HG02885 (cell line): ENCODE results near the gene ST7L.
A peak's percentile ranks its signal among the peaks of the same experiment; 100 is the strongest.

Experiments used
- ATAC-seq: cut with Tn5 transposase; IDR thresholded peaks from one replicate; pipeline ENCODE4 v1.9.1; 2021; ENCODE audit warnings: mild to moderate bottlenecking; ENCODE audit not compliant: unreplicated experiment, poor library complexity

Gene ST7L

GRCh38 chr1:112520166-112520565 is 98.8 kb downstream of the ST7L start:
- no peak for ATAC-seq

GRCh38 chr1:112518186-112518585 is 100.8 kb downstream of the ST7L start:
- no peak for ATAC-seq

GRCh38 chr1:112517646-112518045 is 101.3 kb downstream of the ST7L start:
- ATAC-seq, result no peak

DNA sequence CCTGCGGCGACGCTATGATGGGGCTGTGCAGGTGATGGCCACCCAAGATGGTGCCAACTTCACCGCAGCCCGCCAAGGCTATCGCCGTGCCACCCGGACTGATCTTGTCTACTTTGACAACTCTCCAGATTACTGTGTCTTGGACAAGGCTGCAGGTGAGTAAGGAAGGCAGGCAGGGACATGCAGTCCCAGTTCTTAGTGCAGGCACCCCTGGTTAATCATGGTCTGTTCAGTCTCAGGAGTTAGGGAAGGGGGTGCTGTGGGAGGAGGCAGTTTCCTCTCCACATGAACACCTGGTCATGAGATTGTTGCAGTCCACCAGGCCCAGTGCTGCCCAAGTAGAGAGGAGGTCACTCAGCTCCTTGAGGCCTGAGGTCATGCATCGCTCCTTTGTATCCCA is 101.7 kb downstream of the ST7L start:
- ATAC-seq, result no peak

- no peak for ATAC-seq
These were observed 102.8 kb downstream of the ST7L start for GRCh38 chr1:112516141-112516540.

DNA sequence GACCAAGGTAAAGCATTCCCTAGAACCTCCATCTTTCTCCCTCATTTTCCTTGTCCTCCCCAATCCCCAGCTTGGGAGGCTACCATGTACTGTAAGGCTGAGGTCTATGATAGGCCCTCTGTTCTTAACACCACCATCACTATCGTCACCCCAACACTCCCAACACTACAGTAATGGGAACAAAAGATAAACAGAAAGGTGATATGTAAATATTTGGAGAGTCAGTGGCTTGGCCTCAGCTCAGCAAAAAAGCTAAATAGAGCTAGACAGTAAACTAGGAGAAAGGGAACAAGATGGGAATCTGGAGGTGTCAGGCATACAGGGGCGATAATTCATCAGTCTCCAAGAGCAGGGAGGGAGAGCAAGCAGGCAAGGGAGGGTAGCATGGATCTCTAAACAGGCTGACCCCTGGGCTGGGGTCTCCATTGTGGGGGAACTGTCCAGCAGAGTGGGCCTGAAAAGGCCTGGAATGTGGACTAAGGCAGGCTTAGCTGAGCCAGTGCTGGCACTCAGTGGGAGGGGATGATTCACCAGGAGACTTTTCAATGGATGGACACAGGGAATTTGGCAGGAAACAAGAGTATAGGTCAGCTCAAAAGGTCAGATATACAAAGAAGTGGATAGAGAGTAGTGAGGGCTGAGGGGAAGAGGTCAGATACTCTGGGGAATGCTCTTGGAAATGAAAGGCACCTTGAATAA is 103.5 kb downstream of the ST7L start:
- no peak for ATAC-seq

DNA sequence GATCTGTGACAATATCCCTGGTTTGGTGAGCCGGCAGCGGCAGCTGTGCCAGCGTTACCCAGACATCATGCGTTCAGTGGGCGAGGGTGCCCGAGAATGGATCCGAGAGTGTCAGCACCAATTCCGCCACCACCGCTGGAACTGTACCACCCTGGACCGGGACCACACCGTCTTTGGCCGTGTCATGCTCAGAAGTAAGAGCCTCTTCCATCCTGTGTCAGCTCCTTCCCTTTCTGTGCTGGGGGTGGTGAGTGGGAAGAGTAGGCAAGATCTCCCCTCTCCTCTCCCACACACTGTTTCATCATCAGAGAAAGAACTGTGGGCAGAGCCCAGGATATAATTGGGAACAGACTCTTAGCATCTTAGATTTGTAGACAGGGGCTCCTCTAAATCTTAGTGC is 104.0 kb downstream of the ST7L start:
- no peak for ATAC-seq

DNA sequence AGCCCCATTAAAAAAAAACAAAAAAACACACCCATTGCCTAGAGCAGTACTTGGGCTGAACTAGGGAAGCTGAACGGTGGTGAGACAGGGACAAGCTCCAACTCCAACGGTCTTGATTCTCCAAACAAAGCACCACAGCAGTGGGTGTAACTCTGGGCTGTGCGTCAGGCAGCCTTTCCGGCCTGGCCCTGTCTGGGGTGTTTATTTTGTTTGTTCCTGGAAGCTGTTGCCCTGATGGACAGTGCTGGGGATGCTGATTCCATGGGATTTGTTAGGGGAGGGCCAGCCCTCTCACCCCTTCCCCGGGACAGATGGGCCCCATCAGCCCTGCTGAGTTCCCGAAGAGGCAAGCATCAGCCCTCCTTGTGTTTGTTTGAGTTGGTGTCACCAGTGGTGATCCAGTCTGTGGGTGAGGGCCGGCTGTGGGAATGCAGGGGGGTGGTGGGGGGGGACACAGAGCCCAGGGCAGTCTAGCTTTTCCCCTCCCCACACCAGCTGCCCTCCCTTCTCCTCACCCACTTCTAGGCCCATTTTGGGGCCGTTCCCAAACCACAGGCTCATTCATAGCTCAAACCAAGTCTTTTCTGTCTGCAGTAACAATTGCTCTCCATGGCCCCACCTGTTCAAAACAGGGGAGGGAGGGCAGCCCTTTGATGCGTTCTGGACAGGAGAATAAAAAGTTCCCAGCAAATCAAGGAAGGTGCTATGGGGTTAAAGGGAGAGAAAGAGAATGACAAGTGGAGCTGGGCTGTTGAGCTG is 105.7 kb downstream of the ST7L start:
- ATAC-seq, result no peak

- ATAC-seq, result no peak
These were observed 107.0 kb downstream of the ST7L start for GRCh38 chr1:112511897-112512296.

GRCh38 chr1:112510340-112510739 is 108.6 kb downstream of the ST7L start:
- no peak for ATAC-seq

GRCh38 chr1:112509660-112510178 is 109.2 kb downstream of the ST7L start:
- ATAC-seq, result no peak

DNA sequence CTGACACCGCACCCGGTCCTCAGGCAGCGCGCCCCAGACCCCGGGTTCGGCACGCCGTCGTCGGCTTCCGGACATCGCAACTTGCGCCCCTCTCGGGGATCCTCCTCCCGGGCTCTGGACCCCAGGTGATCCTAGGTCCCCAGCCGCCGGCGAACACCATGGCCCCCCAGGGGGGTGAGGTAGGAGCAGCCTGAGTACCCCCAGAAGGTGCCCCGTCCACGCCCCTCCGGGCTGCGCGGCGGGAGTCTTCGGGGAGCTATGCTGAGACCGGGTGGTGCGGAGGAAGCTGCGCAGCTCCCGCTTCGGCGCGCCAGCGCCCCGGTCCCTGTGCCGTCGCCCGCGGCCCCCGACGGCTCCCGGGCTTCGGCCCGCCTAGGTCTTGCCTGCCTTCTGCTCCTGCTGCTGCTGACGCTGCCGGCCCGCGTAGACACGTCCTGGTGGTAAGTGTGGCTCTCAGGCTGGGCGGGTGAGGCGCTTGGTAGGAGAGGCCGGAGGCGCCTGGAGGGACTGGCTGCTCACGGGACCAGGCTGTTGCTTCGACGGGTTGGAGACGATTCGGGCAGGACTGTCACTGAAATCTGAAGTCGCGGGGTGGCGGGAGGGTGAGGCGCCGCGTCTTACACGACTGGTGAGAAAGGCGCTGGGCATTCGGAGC is 109.8 kb downstream of the ST7L start:
- peak; percentile 26 for ATAC-seq

DNA sequence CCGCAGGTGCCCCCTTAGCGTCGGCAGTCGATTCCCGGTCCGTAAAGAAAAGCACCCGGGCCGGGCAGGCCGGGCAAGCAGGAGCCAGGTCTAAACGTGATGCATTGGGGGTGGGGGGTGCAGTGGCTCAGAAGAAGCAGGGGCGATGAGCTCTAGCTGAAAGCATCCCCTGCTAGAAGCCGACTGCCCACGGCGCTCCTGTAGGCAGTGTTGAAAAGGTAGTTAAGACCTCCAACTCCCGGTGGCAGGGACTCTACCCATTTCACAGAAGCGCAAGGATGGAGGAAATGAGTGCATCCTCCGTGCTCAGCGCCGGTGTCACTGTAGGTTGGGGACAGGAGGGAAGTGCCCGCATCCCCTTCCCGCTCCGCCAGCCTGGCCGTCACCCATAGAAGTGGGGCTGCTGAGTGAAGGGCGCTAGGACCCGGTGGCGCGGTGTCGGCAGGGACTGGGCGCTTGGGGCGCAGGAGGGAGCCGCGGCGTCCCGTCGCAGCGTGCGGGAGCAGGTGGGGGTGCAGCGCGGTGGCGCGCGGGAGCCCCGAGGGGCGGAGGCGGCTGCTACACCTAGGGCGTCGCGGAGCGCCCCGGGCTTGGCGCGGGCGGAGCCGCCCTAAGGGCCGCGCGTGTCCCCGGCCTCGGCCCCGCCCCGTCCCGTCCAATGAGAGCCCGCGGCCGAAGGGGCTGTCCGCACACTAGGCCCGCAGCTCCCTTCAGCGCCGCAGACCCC is 110.5 kb downstream of the ST7L start, which contains the start of gene WNT2B:
TSS of gene WNT2B (plus strand) at position 688 of the 727 bp plus-strand sequence. CDS start 298 bp downstream, outside the sequence.
- peak; percentile 63 for ATAC-seq

DNA sequence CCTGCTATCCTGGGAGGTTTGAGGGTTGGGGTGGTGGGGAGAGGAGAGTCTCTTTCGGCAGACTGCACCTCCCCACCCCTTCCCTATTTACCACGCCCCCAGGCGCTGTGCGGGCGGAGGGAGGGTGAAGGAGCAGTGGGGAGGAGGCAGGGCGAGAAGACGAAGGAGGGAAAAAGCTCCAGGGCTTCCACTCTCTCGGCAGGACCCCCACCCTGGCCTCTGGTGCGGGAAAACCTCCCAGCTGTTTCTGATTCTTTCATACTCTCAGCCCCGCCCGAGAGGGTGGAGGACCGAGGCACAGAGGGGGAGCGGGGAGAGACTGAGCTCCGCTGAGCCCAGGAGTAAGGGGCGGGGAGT is 111.0 kb downstream of the ST7L start:
- ATAC-seq, result no peak

DNA sequence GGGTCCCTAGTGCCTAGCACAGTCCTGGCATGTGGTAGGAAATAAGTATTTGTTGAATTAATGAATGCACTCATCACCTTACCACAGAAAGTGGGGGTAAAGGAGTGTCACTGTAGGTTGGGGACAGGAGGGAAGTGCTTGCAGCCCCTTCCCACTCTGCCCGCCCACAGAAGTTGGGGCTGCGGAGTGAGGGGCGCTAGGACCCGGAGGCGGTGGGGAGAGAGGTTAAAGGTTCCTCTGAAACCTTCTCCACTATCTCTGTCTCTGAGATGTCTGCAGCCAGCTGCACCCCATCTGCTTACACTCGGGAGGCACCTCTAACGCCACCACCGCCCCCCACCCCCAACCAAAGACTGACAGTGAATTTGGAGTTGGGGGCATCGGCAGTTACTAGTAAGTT is 111.6 kb downstream of the ST7L start:
- no peak for ATAC-seq

GRCh38 chr1:112506731-112507130 is 112.2 kb downstream of the ST7L start:
- ATAC-seq, result no peak

DNA sequence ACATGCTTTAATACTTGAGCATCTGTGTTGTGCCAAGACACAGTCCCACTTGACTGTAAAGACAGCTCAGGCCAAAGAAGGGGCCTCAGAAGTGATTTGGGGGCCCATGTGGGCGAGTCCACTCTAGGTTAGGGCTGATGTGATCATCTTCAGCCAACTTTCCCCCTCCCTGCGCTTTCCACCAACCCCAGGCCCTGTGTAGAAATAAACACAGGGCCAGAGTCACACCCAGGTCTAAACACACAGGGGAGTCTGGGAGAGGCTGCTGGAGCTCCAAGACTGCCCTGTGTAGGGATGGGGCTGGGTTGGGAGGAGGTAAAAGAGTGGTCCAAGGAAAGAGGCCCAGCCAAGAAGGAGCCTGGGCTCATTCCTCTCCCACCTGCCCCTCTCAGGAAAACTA is 112.6 kb downstream of the ST7L start:
- no peak for ATAC-seq

- no peak for ATAC-seq
These were observed 113.1 kb downstream of the ST7L start for GRCh38 chr1:112505878-112506277.

DNA sequence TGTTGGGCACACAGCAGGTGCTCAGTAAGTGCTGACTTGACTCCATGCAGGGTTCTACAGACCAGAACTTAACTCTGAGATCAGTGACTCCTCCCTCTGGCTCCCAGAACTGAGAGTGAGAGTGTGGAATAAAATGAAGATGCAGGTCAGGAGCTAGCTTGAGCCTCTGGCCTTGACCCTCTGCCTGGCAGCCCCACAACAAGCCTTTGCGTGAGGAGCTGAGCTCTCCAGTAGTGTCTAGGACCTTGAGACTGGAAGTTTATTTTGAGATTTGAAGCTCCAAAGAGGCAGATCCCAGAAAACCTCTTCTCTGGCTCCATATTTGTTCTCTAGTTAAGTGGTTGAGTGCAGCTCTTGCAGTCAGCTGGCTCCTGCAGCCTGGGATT is 113.5 kb downstream of the ST7L start:
- no peak for ATAC-seq

DNA sequence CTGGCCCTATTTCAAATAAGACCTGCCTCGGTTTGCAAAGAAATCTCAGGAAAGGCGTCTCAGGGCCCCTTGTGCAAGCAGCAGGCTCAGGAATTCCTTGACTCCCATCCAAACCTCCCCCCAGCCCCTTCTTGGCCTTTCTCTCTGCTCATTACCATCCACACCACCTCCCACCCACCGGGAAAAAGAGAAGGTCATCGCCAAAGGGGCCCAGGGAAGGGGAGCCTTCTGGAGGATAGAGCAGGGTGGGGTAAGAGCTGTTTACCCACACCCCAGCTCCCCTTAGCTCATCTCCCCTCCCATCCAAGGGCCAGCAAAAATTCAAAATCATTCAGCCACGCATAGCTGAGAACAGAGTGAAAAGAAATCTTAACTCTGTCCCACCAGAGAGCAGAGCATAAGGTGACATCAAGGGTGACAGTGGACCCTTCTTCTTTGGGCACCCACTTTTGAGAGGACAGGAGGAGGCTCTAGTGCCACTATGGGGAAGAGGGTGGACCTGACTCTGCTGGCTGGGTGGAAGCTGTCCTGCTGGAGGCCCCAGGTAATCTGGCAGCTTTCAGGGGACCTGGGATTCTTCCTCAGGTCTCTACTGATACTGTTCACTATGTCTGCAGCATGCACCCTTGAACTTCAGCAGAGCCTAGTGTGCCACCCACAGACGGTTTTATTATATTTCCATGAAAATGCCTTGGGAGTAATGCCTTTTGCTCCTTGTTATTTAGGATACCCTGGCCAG is 114.1 kb downstream of the ST7L start:
- no peak for ATAC-seq
